C4-2B (cell line): Measurements from ENCODE around the gene C11orf98.

Source experiments
- ZFX ChIP-seq: fragments of 450-650 bp; IDR thresholded peaks from 2 replicates; pipeline ENCODE4 v1.6.1; 2017
- TF ChIP-seq, protein P1 (sequence below): fragments of 450-650 bp; conservative IDR thresholded peaks from 2 replicates; pipeline ENCODE4 v1.5.1; 2017; ENCODE audit warnings: mild to moderate bottlenecking

- TF ChIP-seq, protein P1, sequence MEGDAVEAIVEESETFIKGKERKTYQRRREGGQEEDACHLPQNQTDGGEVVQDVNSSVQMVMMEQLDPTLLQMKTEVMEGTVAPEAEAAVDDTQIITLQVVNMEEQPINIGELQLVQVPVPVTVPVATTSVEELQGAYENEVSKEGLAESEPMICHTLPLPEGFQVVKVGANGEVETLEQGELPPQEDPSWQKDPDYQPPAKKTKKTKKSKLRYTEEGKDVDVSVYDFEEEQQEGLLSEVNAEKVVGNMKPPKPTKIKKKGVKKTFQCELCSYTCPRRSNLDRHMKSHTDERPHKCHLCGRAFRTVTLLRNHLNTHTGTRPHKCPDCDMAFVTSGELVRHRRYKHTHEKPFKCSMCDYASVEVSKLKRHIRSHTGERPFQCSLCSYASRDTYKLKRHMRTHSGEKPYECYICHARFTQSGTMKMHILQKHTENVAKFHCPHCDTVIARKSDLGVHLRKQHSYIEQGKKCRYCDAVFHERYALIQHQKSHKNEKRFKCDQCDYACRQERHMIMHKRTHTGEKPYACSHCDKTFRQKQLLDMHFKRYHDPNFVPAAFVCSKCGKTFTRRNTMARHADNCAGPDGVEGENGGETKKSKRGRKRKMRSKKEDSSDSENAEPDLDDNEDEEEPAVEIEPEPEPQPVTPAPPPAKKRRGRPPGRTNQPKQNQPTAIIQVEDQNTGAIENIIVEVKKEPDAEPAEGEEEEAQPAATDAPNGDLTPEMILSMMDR = no peak
- TF ChIP-seq ZFX = no peak
These were observed 24.6 kb upstream of the C11orf98 start, which contains the start of gene LRRN4CL for GRCh38 chr11:62689421-62690183.
